ENCODE measurements around the gene PABPC5. TPM values are rescaled to one million over a fixed set of nuclear protein-coding genes. Genes with fewer than 3 reads are reported as not detected.

The PABPC5 gene
- total RNA-seq (ENCODE audit: low replicate concordance), result 5.0 and 5.2 TPM in 2 replicates

DNA sequence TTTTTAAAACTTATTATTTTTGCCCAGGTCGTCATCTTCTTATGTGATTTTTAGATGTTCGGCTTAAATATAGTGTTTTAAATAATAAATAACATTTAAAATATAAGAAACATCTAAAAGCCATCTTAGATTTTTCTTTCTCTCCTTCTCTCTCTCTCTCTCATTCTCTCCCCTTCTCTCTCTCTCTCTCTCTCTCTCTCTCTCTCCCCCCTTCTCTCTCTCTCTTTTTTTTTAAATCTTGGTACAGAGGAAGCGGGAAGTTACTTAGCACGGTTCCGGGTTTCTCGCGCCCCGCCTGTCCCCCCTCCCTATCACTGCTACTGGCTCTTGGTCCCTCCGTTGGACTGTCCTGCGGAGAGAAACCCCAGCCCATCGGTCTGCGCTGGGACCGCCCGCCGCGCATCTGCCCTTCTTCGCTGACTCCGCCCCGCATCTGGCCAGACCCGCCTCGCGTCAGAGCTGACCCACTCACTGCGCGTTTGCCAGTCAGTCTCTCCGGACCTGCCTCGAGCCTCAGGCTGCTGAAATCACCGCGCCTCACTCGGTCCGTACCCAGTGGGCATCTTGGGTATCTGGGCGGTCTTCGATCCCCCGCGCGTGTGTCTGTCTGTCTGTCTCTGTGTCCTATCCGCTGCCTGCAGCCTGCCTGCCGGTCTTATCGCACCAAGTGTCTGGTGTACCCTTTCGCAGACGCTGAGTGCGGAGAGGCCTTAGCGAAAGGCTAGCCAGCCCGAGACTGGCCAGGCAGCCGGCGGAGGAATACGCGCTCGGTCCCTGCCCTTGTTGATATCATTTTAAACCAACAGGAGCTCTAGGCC is at the start of gene PABPC5:
PABPC5 (plus strand) TSS at position 489 of the 818 bp plus-strand sequence. CDS start 739 bp downstream, outside the sequence.
- peak within 1 kb of the TSS; percentile 80 for H2AFZ ChIP-seq (replicated peaks)
- H3K27ac Mint-ChIP-seq, result peak within 1 kb of the TSS; percentile 97

DNA sequence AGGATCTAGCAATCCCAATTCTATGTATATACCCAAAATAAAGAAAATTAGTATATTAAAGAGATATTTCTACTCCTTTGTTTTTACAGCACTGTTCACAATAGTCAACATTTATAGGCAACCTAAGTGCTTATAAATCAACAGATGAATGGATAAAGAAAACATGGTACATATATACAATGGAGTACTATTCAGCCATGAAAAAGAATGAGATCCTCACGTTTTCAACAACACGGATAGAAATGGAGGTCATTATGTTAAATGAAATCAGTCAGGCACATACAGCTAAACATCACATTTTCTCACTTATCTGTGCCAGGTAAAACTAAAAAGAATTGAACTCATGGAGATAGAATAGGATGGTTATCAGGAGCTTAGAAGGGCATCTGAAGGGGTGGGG is 45.6 kb upstream of the PABPC5 start:
- Mint-ChIP-seq H3K4me3 (no peak overlapping the region), H3K9me3 (no peaks in the 10 kb centered on the region), H3K27ac (no peak overlapping the region), H3K4me1 (peaks cover 7% of the 10 kb centered on the region), H3K27me3 (ENCODE audit: insufficient read depth, low read depth) (no peaks in the 10 kb centered on the region), H3K36me3 (no peaks in the 10 kb centered on the region)
- Histone ChIP-seq H3K27me3 (no peaks in the 10 kb centered on the region), H4K20me1 (ENCODE audit: low read depth) (no peaks in the 10 kb centered on the region), H3K27ac (no peak overlapping the region), H3K9ac (no peak overlapping the region), H3K79me2 (ENCODE audit: low read depth) (no peaks in the 10 kb centered on the region), H3K4me1 (no peaks in the 10 kb centered on the region), H3K36me3 (no peaks in the 10 kb centered on the region), H2AFZ (replicated peaks) (no peak overlapping the region), H3K4me3 (no peak overlapping the region), H3K9me3 (ENCODE audit: low read depth) (no peaks in the 10 kb centered on the region), H3K4me2 (no peak overlapping the region), H3F3A (ENCODE audit: low read depth) (no peaks in the 10 kb centered on the region)
- DNase-seq (ENCODE audit: low spot score), result no peak
- TF ChIP-seq, protein P1, sequence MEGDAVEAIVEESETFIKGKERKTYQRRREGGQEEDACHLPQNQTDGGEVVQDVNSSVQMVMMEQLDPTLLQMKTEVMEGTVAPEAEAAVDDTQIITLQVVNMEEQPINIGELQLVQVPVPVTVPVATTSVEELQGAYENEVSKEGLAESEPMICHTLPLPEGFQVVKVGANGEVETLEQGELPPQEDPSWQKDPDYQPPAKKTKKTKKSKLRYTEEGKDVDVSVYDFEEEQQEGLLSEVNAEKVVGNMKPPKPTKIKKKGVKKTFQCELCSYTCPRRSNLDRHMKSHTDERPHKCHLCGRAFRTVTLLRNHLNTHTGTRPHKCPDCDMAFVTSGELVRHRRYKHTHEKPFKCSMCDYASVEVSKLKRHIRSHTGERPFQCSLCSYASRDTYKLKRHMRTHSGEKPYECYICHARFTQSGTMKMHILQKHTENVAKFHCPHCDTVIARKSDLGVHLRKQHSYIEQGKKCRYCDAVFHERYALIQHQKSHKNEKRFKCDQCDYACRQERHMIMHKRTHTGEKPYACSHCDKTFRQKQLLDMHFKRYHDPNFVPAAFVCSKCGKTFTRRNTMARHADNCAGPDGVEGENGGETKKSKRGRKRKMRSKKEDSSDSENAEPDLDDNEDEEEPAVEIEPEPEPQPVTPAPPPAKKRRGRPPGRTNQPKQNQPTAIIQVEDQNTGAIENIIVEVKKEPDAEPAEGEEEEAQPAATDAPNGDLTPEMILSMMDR (IDR thresholded peaks at IDR 0.05), result no peak
- TF ChIP-seq EZH2 (IDR thresholded peaks at IDR 0.05), result no peak
- no peak for TF ChIP-seq EZH2phosphoT487 (IDR thresholded peaks at IDR 0.05)

More for the DNA sequence above, at the start of gene PABPC5:
- Histone ChIP-seq H3K27me3 (no peaks in the 10 kb centered on the region), H3K36me3 (no peaks in the 10 kb centered on the region), H3K4me3 (peak within 1 kb of the TSS; percentile 54), H3K79me2 (ENCODE audit: low read depth) (no peaks in the 10 kb centered on the region), H3K4me2 (peak within 1 kb of the TSS; percentile 76), H3K27ac (no peak within 1 kb of the TSS), H3F3A (ENCODE audit: low read depth) (no peaks in the 10 kb centered on the region), H3K4me1 (no peaks in the 10 kb centered on the region), H3K9me3 (ENCODE audit: low read depth) (no peaks in the 10 kb centered on the region), H4K20me1 (ENCODE audit: low read depth) (no peaks in the 10 kb centered on the region), H3K9ac (no peak within 1 kb of the TSS)
- peak; percentile 88 for DNase-seq (ENCODE audit: low spot score)
- Mint-ChIP-seq H3K9me3 (no peaks in the 10 kb centered on the region), H3K4me1 (peaks cover 18% of the 10 kb centered on the region), H3K4me3 (peak within 1 kb of the TSS; percentile 93), H3K36me3 (peaks cover 2% of the 10 kb centered on the region), H3K27me3 (ENCODE audit: insufficient read depth, low read depth) (no peaks in the 10 kb centered on the region)
- TF ChIP-seq, protein P1 (IDR thresholded peaks at IDR 0.05), result no peak

DNA sequence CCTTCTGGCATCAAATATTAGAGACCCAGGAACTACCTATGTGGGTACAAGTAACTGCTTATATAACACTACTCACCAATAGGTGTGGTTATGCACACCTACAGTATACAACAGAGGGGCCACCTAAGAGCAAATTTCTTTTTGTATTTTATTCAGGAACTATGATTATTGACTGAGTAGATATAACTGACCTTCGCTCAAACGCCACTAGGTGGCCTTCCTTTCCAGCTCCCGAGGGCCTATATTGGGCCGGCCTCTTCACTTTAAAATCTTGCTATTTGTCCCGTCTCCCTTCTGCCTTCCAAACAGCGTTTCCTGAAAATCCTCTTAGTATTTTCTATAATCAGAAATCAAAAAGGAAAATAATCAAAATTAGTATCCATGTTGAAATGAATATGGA is 19.9 kb upstream of the PABPC5 start:
- Histone ChIP-seq H4K20me1 (ENCODE audit: low read depth) (no peaks in the 10 kb centered on the region), H3K36me3 (no peaks in the 10 kb centered on the region), H3K79me2 (ENCODE audit: low read depth) (no peaks in the 10 kb centered on the region), H3K4me3 (no peak overlapping the region), H3K27me3 (no peaks in the 10 kb centered on the region), H3K9ac (no peak overlapping the region), H3K4me1 (no peaks in the 10 kb centered on the region), H2AFZ (replicated peaks) (peak overlapping the region; percentile 5), H3K27ac (no peak overlapping the region), H3K9me3 (ENCODE audit: low read depth) (no peaks in the 10 kb centered on the region), H3K4me2 (no peak overlapping the region), H3F3A (ENCODE audit: low read depth) (no peaks in the 10 kb centered on the region)
- H3K27me3 Mint-ChIP-seq (ENCODE audit: insufficient read depth, low read depth), result no peaks in the 10 kb centered on the region
- no peak overlapping the region for H3K27ac Mint-ChIP-seq
- TF ChIP-seq EZH2phosphoT487 (IDR thresholded peaks at IDR 0.05) (no peak), EZH2 (IDR thresholded peaks at IDR 0.05) (no peak)
- TF ChIP-seq, protein P1 (IDR thresholded peaks at IDR 0.05), result peak; percentile 69
- peak; percentile 39 for DNase-seq (ENCODE audit: low spot score)
- H3K4me3 Mint-ChIP-seq, result no peak overlapping the region
- H3K4me1 Mint-ChIP-seq, result no peaks in the 10 kb centered on the region
- H3K9me3 Mint-ChIP-seq, result peaks cover 14% of the 10 kb centered on the region
- H3K36me3 Mint-ChIP-seq, result peaks cover 4% of the 10 kb centered on the region

Measured in neural progenitor cell (in vitro differentiated cells).